PC-3 (cell line): Measurements from ENCODE around the gene DNAH5. TPM values are rescaled to one million over a fixed set of nuclear protein-coding genes. Genes with fewer than 3 reads are reported as not detected.
A peak's percentile ranks its signal among the peaks of the same experiment; 100 is the strongest.

Experiments
- ATAC-seq: fragments of 200-7000 bp; cut with Tn5 transposase; 2 replicates; pipeline ENCODE4 v1.9.1; 2020; ENCODE audit warnings: mild to moderate bottlenecking, moderate library complexity
- BruUV-seq: library from RNA; stranded (reverse); fragments of 400-500 nt; replicated peaks from 2 replicates; lab custom pipeline; 2021; lab: Mats Ljungman, UMichigan
- CTCF ChIA-PET: fragments of 300-600 bp; sonication (Branson Sonifier 250); formaldehyde crosslinking; loops from one replicate; lab custom pipeline; 2022; ENCODE audit warnings: antibody characterized with exemption; lab: Charles Lee
- POLR2A ChIA-PET: fragments of 300-600 bp; sonication (Branson Sonifier 250); formaldehyde crosslinking; loops from one replicate; lab custom pipeline; 2022; ENCODE audit warnings: antibody characterized with exemption; ENCODE audit not compliant: unreplicated experiment; lab: Charles Lee
- DNase-seq: peaks from one replicate; pipeline ENCODE4 v3.0.0-alpha.2; 2015
- H2AFZ ChIP-seq: fragments of 300-600 bp; sonication (generic); 2 replicates; pipeline ENCODE4 v1.6.0; 2016; ENCODE audit warnings: antibody characterized with exemption, low read length
- H3F3A ChIP-seq: fragments of 300-600 bp; sonication (generic); one replicate; pipeline ENCODE4 v1.6.0; 2017; ENCODE audit warnings: antibody characterized with exemption, low read length, control low read depth, mild to moderate bottlenecking; ENCODE audit not compliant: unreplicated experiment
- H3K27ac ChIP-seq: fragments of 300-600 bp; sonication (generic); 2 replicates; pipeline ENCODE4 v1.5.1; 2016; ENCODE audit warnings: mild to moderate bottlenecking, low read length
- H3K27me3 ChIP-seq: fragments of 300-600 bp; sonication (generic); 2 replicates; pipeline ENCODE4 v1.6.1; 2016; ENCODE audit warnings: low read length, mixed read lengths
- H3K36me3 ChIP-seq: fragments of 300-600 bp; sonication (generic); 2 replicates; pipeline ENCODE4 v1.6.1; 2016; ENCODE audit warnings: low read depth, mixed run types, low read length, mixed read lengths
- H3K4me1 ChIP-seq: fragments of 300-600 bp; sonication (generic); 2 replicates; pipeline ENCODE4 v1.5.1; 2016; ENCODE audit warnings: low read length; ENCODE audit not compliant: insufficient read depth
- H3K4me2 ChIP-seq: fragments of 300-600 bp; sonication (generic); 2 replicates; pipeline ENCODE4 v1.6.0; 2016; ENCODE audit warnings: low read length
- H3K4me3 ChIP-seq: fragments of 300-600 bp; sonication (generic); 2 replicates; pipeline ENCODE4 v1.5.1; 2016; ENCODE audit warnings: mild to moderate bottlenecking, low read length, mixed read lengths
- H3K79me2 ChIP-seq: fragments of 300-600 bp; sonication (generic); 2 replicates; pipeline ENCODE4 v1.6.1; 2017; ENCODE audit warnings: low read length, mixed read lengths
- H3K9ac ChIP-seq: fragments of 300-600 bp; sonication (generic); 2 replicates; pipeline ENCODE4 v1.6.0; 2016; ENCODE audit warnings: mild to moderate bottlenecking, low read length
- H3K9me2 ChIP-seq: fragments of 300-600 bp; sonication (generic); replicated peaks from 2 replicates; pipeline ENCODE4 v1.6.1; 2016; ENCODE audit warnings: mixed run types, low read length, mixed read lengths
- H3K9me3 ChIP-seq: fragments of 300-600 bp; sonication (generic); 2 replicates; pipeline ENCODE4 v1.6.1; 2016; ENCODE audit warnings: low read length, mixed read lengths
- H4K20me1 ChIP-seq: fragments of 300-600 bp; sonication (generic); 2 replicates; pipeline ENCODE4 v1.6.1; 2016; ENCODE audit warnings: low read length, mixed read lengths
- EZH2 ChIP-seq: fragments of 300-600 bp; sonication (generic); IDR thresholded peaks from one replicate; pipeline ENCODE4 v1.6.1; 2017; ENCODE audit warnings: antibody characterized with exemption, mild to moderate bottlenecking, low read length; ENCODE audit not compliant: unreplicated experiment
- EZH2phosphoT487 ChIP-seq: fragments of 300-600 bp; sonication (generic); IDR thresholded peaks from 2 replicates; pipeline ENCODE4 v1.6.1; 2018; ENCODE audit warnings: mild to moderate bottlenecking, antibody characterized with exemption, low read length, borderline replicate concordance
- intact Hi-C: fragments of 100-400 bp; cut with micrococcal nuclease; formaldehyde crosslinking; loops from 2 replicates; pipeline ENCODE4 v1.9.0; 2023
- total RNA-seq: library from RNA; depleted of rRNA; stranded (reverse); fragments of >200 nt; gene quantifications from 2 replicates; pipeline ENCODE4 v1.2.3, GENCODE V29; 2014
- TF ChIP-seq, protein P1 (sequence below): fragments of 300-600 bp; sonication (generic); conservative IDR thresholded peaks from 2 replicates; pipeline ENCODE4 v1.5.1; 2017; ENCODE audit warnings: antibody characterized with exemption, low read depth, mild to moderate bottlenecking, low read length

The DNAH5 gene
- total RNA-seq, 1 experiment from 2014 or later, result 3.5 TPM

- Histone ChIP-seq H3K9ac (no peak overlapping the region), H3K27ac (no peak overlapping the region), H3K4me3 (no peak overlapping the region), H3K27me3 (no peaks in the 10 kb centered on the region), H3F3A (no peaks in the 10 kb centered on the region), H3K4me2 (no peak overlapping the region), H3K4me1 (peaks cover 24% of the 10 kb centered on the region), H3K36me3 (no peaks in the 10 kb centered on the region), H3K79me2 (peaks cover 30% of the 10 kb centered on the region), H3K9me2 (no peaks in the 10 kb centered on the region), H2AFZ (no peak overlapping the region), H3K9me3 (no peaks in the 10 kb centered on the region), H4K20me1 (no peaks in the 10 kb centered on the region)
- intact Hi-C loops, result no loop called here
- ChIA-PET POLR2A (no interaction called here), CTCF (no interaction called here)
- ATAC-seq, result no peak
- no peak for TF ChIP-seq EZH2phosphoT487
- no peak for TF ChIP-seq EZH2
- TF ChIP-seq, protein P1, sequence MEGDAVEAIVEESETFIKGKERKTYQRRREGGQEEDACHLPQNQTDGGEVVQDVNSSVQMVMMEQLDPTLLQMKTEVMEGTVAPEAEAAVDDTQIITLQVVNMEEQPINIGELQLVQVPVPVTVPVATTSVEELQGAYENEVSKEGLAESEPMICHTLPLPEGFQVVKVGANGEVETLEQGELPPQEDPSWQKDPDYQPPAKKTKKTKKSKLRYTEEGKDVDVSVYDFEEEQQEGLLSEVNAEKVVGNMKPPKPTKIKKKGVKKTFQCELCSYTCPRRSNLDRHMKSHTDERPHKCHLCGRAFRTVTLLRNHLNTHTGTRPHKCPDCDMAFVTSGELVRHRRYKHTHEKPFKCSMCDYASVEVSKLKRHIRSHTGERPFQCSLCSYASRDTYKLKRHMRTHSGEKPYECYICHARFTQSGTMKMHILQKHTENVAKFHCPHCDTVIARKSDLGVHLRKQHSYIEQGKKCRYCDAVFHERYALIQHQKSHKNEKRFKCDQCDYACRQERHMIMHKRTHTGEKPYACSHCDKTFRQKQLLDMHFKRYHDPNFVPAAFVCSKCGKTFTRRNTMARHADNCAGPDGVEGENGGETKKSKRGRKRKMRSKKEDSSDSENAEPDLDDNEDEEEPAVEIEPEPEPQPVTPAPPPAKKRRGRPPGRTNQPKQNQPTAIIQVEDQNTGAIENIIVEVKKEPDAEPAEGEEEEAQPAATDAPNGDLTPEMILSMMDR, result no peak
- DNase-seq, result no peak
- BruUV-seq, result no TSS peak
These were observed 46.9 kb upstream of the DNAH5 start for GRCh38 chr5:13991365-13991764.

- intact Hi-C loops, result no loop called here
- no peaks in the 10 kb centered on the region for H3K9me3 ChIP-seq
- H3F3A ChIP-seq, result peaks cover under 1% of the 10 kb centered on the region
- ATAC-seq (no peak), DNase-seq (no peak)
- no peaks in the 10 kb centered on the region for H3K27me3 ChIP-seq
- H2AFZ ChIP-seq, result no peak overlapping the region
- no peak overlapping the region for H3K4me3 ChIP-seq
- peaks cover 35% of the 10 kb centered on the region for H3K79me2 ChIP-seq
- TF ChIP-seq, protein P1, result no peak
- TF ChIP-seq EZH2 (no peak), EZH2phosphoT487 (no peak)
- no peaks in the 10 kb centered on the region for H4K20me1 ChIP-seq
- BruUV-seq, result no TSS peak
- no peak overlapping the region for H3K9ac ChIP-seq
- peaks cover 28% of the 10 kb centered on the region for H3K4me1 ChIP-seq
- H3K36me3 ChIP-seq, result no peaks in the 10 kb centered on the region
- H3K9me2 ChIP-seq, result no peaks in the 10 kb centered on the region
- ChIA-PET POLR2A (no interaction called here), CTCF (no interaction called here)
- no peak overlapping the region for H3K4me2 ChIP-seq
- no peak overlapping the region for H3K27ac ChIP-seq
These were observed 46.4 kb upstream of the DNAH5 start for GRCh38 chr5:13990896-13991295.

GRCh38 chr5:13989832-13990231 is 45.3 kb upstream of the DNAH5 start:
- H3K27ac ChIP-seq, result peak overlapping the region; percentile 21
- H3K9me2 ChIP-seq, result no peaks in the 10 kb centered on the region
- TF ChIP-seq, protein P1, result no peak
- TF ChIP-seq EZH2phosphoT487 (no peak), EZH2 (no peak)
- no peaks in the 10 kb centered on the region for H4K20me1 ChIP-seq
- H3F3A ChIP-seq, result peaks cover 3% of the 10 kb centered on the region
- no peak for ATAC-seq
- ChIA-PET CTCF (no interaction called here), POLR2A (no interaction called here)
- no peaks in the 10 kb centered on the region for H3K27me3 ChIP-seq
- no peak overlapping the region for H2AFZ ChIP-seq
- H3K4me3 ChIP-seq, result no peak overlapping the region
- no peak overlapping the region for H3K4me2 ChIP-seq
- H3K4me1 ChIP-seq, result peaks cover 35% of the 10 kb centered on the region
- no peaks in the 10 kb centered on the region for H3K9me3 ChIP-seq
- no peaks in the 10 kb centered on the region for H3K36me3 ChIP-seq
- no peak for DNase-seq
- intact Hi-C loops, result loop anchor here (5.0 kb wide), 2 partner anchors 102 to 117 kb away; no protein-coding TSS in a partner anchor
- H3K9ac ChIP-seq, result no peak overlapping the region
- BruUV-seq, result no TSS peak
- H3K79me2 ChIP-seq, result peaks cover 36% of the 10 kb centered on the region
